ENCODE data around the gene SLC5A8. TPM values are rescaled to one million over a fixed set of nuclear protein-coding genes. Genes with fewer than 3 reads are reported as not detected.

Gene SLC5A8
- total RNA-seq, 1 experiment from 2014 or later, result not detected

DNA sequence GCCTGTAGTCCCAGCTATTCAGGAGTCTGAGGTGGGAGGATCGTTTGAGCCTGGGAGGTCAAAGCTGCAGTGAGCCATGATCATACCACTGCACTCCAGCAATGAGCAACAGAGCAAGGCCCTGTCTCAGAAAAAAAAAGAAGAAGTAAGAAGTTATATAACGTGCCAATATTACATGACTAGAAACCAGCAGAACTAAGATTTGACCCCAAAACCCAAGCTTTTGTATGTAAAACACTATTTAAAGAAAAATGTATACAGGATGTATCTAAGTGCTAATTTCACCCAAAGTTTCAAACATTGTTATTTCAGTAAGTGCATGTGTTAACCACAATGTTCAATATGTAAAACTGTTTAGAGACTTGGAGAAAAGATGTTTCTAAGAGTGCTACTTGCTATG lies 94.7 kb downstream of the SLC5A8 start:
- Histone ChIP-seq H4K20me1 (ENCODE audit: insufficient read depth) (no peaks in the 10 kb centered on the region), H3K79me2 (ENCODE audit: insufficient read depth, low read length) (no peaks in the 10 kb centered on the region), H3K4me3 (replicated peaks in 1 of 2; ENCODE audit: low read depth in 1 of 2, low read length in 2 of 2) (no peak overlapping the region), H3K9ac (ENCODE audit: low read length) (no peak overlapping the region), H3K27me3 (ENCODE audit: insufficient read depth, low read length) (no peaks in the 10 kb centered on the region), H3K9me2 (ENCODE audit: insufficient read depth) (no peaks in the 10 kb centered on the region), H3K36me3 (ENCODE audit: control insufficient read depth in 1 of 2, insufficient read depth in 2 of 2, low read length in 2 of 2) (no peaks in the 10 kb centered on the region), H3K4me2 (ENCODE audit: low read length) (no peak overlapping the region), H2AFZ (ENCODE audit: low read depth, low read length, poor library complexity, severe bottlenecking) (no peak overlapping the region), H3K27ac (ENCODE audit: low read depth, low read length) (no peak overlapping the region), H3K9me3 (ENCODE audit: control insufficient read depth in 1 of 2, insufficient read depth in 1 of 2, low read depth in 1 of 2, low read length in 2 of 2) (no peaks in the 10 kb centered on the region), H3K4me1 (ENCODE audit: control insufficient read depth in 1 of 2, insufficient read depth in 2 of 2, low read length in 2 of 2) (no peaks in the 10 kb centered on the region)
- TF ChIP-seq JUND (IDR thresholded peaks at IDR 0.05), result no peak
- TF ChIP-seq, protein P1, sequence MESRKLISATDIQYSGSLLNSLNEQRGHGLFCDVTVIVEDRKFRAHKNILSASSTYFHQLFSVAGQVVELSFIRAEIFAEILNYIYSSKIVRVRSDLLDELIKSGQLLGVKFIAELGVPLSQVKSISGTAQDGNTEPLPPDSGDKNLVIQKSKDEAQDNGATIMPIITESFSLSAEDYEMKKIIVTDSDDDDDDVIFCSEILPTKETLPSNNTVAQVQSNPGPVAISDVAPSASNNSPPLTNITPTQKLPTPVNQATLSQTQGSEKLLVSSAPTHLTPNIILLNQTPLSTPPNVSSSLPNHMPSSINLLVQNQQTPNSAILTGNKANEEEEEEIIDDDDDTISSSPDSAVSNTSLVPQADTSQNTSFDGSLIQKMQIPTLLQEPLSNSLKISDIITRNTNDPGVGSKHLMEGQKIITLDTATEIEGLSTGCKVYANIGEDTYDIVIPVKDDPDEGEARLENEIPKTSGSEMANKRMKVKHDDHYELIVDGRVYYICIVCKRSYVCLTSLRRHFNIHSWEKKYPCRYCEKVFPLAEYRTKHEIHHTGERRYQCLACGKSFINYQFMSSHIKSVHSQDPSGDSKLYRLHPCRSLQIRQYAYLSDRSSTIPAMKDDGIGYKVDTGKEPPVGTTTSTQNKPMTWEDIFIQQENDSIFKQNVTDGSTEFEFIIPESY (IDR thresholded peaks at IDR 0.05; ENCODE audit: extremely low read depth, insufficient replicate concordance, low read length), result no peak
- TF ChIP-seq, protein P2, sequence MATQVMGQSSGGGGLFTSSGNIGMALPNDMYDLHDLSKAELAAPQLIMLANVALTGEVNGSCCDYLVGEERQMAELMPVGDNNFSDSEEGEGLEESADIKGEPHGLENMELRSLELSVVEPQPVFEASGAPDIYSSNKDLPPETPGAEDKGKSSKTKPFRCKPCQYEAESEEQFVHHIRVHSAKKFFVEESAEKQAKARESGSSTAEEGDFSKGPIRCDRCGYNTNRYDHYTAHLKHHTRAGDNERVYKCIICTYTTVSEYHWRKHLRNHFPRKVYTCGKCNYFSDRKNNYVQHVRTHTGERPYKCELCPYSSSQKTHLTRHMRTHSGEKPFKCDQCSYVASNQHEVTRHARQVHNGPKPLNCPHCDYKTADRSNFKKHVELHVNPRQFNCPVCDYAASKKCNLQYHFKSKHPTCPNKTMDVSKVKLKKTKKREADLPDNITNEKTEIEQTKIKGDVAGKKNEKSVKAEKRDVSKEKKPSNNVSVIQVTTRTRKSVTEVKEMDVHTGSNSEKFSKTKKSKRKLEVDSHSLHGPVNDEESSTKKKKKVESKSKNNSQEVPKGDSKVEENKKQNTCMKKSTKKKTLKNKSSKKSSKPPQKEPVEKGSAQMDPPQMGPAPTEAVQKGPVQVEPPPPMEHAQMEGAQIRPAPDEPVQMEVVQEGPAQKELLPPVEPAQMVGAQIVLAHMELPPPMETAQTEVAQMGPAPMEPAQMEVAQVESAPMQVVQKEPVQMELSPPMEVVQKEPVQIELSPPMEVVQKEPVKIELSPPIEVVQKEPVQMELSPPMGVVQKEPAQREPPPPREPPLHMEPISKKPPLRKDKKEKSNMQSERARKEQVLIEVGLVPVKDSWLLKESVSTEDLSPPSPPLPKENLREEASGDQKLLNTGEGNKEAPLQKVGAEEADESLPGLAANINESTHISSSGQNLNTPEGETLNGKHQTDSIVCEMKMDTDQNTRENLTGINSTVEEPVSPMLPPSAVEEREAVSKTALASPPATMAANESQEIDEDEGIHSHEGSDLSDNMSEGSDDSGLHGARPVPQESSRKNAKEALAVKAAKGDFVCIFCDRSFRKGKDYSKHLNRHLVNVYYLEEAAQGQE (IDR thresholded peaks at IDR 0.05; ENCODE audit: low read depth), result no peak
- TF ChIP-seq CBX3 (IDR thresholded peaks at IDR 0.05; ENCODE audit: low read depth), result no peak
- TF ChIP-seq SRF (IDR thresholded peaks at IDR 0.05; ENCODE audit: low read depth), result no peak
- TF ChIP-seq FOSL1 (IDR thresholded peaks at IDR 0.05; ENCODE audit: low read depth), result no peak
- no peak for TF ChIP-seq EGR1 (IDR thresholded peaks at IDR 0.05; ENCODE audit: low read depth)
- no peak for TF ChIP-seq POLR2A (IDR thresholded peaks at IDR 0.05; ENCODE audit: borderline replicate concordance, extremely low read depth, insufficient read depth, insufficient read length)
- no peak for TF ChIP-seq ZNF274 (IDR thresholded peaks at IDR 0.05; ENCODE audit: low read depth, low read length)
- intact Hi-C loops (cut with micrococcal nuclease), result no loop called here
- RAD21 ChIA-PET (ENCODE audit: low non-redundant PET in 1 of 2, low total read pairs in 2 of 2, uncharacterized antibody in 2 of 2, unreplicated experiment in 2 of 2), result no interaction called here
- DNase-seq (ENCODE audit: low read depth, low spot score), result no peak
- CTCF ChIA-PET, result no interaction called here
- ATAC-seq, result no peak
- BruUV-seq (replicated peaks), result no TSS peak
- POLR2A ChIA-PET, result no interaction called here

Measured in HCT116 (cell line).